BE2C (cell line): ENCODE measurements around the gene SORCS3.

Source experiments
- DNase-seq: peaks from one replicate; pipeline ENCODE4 v3.0.0-alpha.2; 2020
- H3K27me3 ChIP-seq: fragments of 250-450 bp; sonication (Bioruptor Pico); 2 replicates; pipeline ENCODE4 v1.5.1; 2020; ENCODE audit warnings: mild to moderate bottlenecking
- H3K36me3 ChIP-seq: fragments of 250-450 bp; sonication (Bioruptor Pico); 2 replicates; pipeline ENCODE4 v1.5.1; 2020; ENCODE audit warnings: mild to moderate bottlenecking
- H3K4me1 ChIP-seq: fragments of 250-450 bp; sonication (Bioruptor Pico); 2 replicates; pipeline ENCODE4 v1.5.1; 2020
- H3K4me3 ChIP-seq: 2 replicates; pipeline ENCODE4 v1.5.1; 2011; ENCODE audit warnings: low read depth, low read length
- H3K9me3 ChIP-seq: fragments of 250-450 bp; sonication (Bioruptor Pico); 2 replicates; pipeline ENCODE4 v1.5.1; 2020
- TF ChIP-seq, protein P1 (sequence below): IDR thresholded peaks from 2 replicates; pipeline ENCODE4 v1.5.1; 2012; ENCODE audit warnings: mild to moderate bottlenecking, low read depth, low read length

The SORCS3 gene

DNA sequence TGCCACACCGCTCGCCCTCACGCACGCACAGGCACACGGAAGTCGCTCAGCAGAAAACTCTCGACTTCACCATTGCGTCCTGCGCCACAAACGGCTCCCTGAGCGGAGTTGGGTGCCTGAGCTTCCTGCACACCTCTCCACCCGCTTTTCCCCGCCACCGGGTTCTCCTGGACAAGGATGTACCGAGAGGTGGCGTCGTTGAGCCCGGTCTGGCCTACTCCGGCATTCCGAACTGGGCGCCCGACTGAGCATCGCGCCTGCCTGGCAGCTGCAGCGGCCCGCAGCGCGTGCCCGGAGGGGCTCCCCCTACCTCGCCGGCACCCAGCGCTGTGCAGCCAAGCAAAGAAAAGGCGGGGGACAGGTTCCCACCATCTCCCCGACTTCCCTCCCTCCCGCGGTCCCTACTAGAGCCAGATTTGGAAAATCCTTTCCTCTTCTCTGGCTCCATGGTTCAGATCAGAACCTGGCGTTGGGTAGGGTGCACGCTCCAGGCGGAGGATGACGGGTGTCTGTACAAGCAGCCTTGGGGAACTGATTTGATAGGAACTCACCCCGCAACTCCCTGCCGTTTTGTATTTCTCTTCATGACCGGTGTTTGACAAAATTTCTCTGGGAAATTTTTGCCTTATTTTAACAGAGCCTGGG, 1.7 kb downstream of the SORCS3 start:
- H3K27me3 ChIP-seq = peaks cover 43% of the 10 kb centered on the region
- H3K4me3 ChIP-seq = no peak overlapping the region
- TF ChIP-seq, protein P1, sequence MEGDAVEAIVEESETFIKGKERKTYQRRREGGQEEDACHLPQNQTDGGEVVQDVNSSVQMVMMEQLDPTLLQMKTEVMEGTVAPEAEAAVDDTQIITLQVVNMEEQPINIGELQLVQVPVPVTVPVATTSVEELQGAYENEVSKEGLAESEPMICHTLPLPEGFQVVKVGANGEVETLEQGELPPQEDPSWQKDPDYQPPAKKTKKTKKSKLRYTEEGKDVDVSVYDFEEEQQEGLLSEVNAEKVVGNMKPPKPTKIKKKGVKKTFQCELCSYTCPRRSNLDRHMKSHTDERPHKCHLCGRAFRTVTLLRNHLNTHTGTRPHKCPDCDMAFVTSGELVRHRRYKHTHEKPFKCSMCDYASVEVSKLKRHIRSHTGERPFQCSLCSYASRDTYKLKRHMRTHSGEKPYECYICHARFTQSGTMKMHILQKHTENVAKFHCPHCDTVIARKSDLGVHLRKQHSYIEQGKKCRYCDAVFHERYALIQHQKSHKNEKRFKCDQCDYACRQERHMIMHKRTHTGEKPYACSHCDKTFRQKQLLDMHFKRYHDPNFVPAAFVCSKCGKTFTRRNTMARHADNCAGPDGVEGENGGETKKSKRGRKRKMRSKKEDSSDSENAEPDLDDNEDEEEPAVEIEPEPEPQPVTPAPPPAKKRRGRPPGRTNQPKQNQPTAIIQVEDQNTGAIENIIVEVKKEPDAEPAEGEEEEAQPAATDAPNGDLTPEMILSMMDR = peak; percentile 27
- no peaks in the 10 kb centered on the region for H3K36me3 ChIP-seq
- DNase-seq = peak; percentile 54
- no peaks in the 10 kb centered on the region for H3K9me3 ChIP-seq
- H3K4me1 ChIP-seq = no peaks in the 10 kb centered on the region

DNA sequence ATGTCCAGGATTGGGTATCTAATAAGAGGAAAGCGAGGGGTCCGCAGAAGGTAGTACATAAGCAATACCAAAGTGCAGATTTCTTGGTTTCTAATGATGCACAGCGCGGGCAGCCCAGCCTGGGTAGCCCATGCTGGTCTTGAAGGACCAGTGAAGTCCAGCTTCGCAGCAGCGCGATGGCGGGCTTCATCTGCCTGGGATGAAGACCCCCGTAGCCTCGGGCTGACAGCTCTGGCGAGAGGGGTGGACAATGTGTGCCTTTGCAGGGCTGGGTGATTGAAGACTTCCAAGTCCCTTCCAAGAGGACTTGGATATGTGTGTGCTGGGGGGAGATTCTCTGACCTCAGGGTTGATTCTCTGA, 2.2 kb downstream of the SORCS3 start:
- Histone ChIP-seq H3K9me3 (no peaks in the 10 kb centered on the region), H3K36me3 (no peaks in the 10 kb centered on the region), H3K27me3 (peaks cover 43% of the 10 kb centered on the region), H3K4me3 (no peak overlapping the region), H3K4me1 (no peaks in the 10 kb centered on the region)
- TF ChIP-seq, protein P1 = no peak
- no peak for DNase-seq

DNA sequence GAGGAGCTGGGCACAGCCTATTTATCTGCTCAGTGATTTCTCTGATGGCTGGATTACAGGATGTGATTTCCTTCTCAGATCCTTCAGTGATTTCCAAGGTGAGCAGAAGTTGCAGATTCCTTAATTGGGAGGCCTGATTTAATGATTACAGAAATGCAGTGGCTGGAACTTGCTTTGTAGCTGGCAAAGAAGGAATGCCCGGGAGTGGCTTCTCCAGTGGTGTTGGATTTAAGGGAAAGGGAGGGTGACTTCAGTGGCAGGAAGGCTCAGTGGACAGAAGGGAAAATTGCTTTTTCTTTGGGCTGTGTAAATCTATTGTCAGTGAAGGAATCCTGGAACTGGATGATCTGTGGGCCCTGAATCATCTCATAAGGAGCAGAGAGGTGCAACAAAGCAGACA, 5.1 kb downstream of the SORCS3 start:
- TF ChIP-seq, protein P1 = no peak
- Histone ChIP-seq H3K9me3 (no peaks in the 10 kb centered on the region), H3K27me3 (peaks cover 17% of the 10 kb centered on the region), H3K4me3 (no peak overlapping the region), H3K4me1 (no peaks in the 10 kb centered on the region), H3K36me3 (no peaks in the 10 kb centered on the region)
- DNase-seq = no peak

DNA sequence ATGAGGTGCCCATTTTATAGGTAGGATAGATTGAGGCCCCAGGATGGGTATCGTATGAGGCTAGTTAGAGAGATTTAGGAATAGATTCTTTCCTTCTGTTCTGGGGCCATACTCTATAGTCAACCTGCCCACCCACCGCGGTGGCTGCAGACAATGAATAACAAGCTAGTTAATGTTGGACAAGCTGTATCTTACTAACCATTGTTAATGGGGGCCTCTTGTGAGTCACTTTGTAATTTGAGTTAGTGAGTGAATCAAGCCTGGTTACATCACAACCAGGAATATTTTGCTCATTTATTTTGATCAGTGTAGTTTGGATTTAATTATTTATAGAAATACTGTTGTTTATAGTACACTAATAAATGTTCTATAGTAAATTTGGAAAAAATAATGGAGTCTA, 7.3 kb downstream of the SORCS3 start:
- Histone ChIP-seq H3K9me3 (no peaks in the 10 kb centered on the region), H3K36me3 (no peaks in the 10 kb centered on the region), H3K27me3 (no peaks in the 10 kb centered on the region; the same call in 1 of the 2 replicates), H3K4me3 (no peak overlapping the region), H3K4me1 (no peaks in the 10 kb centered on the region)
- DNase-seq = no peak
- TF ChIP-seq, protein P1 = no peak

DNA sequence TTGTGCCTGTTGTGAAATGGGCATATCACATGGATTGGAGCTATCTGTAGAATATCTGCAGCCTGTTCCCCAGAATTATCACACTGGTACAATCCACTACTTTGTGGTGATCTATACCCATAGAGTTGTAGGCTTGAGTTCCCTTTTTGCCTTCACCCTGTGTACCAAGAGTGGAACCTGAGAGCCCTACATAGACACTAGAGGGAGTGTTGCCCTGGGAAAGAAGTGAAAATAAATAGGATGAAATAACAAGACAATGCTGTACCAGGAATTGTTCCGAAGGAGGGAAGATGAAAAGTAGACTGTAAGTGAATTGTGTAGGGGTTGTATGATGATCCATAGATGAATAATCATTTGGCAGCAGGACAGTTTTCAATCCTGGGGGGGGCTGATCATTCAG, 9.0 kb downstream of the SORCS3 start:
- no peaks in the 10 kb centered on the region for H3K9me3 ChIP-seq
- no peaks in the 10 kb centered on the region for H3K36me3 ChIP-seq
- no peaks in the 10 kb centered on the region for H3K27me3 ChIP-seq
- H3K4me1 ChIP-seq = no peaks in the 10 kb centered on the region
- DNase-seq = no peak
- H3K4me3 ChIP-seq = no peak overlapping the region
- TF ChIP-seq, protein P1 = no peak

DNA sequence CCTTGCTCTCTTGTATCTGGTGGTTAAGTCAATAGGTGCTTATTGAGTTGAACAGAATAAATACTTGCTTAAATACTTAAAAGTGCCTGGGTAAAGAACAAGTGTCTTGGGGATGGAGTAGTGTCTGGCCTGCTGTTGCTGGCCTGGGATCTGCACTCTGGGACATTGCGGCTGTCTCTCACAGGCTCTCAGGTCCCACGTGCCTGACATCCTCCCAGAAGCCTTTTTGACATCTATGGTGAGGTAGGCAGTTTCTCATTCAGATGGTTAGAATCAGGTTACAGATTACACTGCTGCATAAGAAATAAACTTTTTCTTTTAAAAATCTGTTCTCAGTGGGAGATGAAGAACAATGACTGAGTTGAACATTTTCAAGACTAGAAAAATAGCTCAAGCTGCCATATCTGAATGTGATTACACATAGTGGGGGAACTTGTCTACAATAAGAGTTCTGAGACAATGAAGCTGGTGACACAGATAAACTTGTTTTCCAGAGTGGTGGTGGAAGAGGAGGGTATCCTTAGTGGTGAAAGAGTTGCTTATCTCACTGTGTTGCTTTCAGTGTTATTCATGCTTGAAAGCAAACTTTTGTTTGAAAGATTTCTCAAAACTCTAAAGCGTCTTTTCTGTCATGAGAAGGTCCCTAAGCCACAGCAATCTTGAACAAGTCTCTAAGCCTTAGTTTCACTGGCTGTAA, 9.7 kb downstream of the SORCS3 start:
- TF ChIP-seq, protein P1 = no peak
- H3K27me3 ChIP-seq = no peaks in the 10 kb centered on the region
- no peak for DNase-seq
- no peaks in the 10 kb centered on the region for H3K9me3 ChIP-seq
- H3K4me1 ChIP-seq = no peaks in the 10 kb centered on the region
- no peaks in the 10 kb centered on the region for H3K36me3 ChIP-seq
- no peak overlapping the region for H3K4me3 ChIP-seq
